Right atrium auricular region (tissue), 2 donors: Measurements from ENCODE around the gene EFR3B. TPM values are rescaled to one million over a fixed set of nuclear protein-coding genes. Genes with fewer than 3 reads are reported as not detected.
"Not testable (repeated sequence)": the region's sequence is repeated elsewhere in the genome, so short reads cannot be mapped to it uniquely, and the experiment has no call there.

Experiments
- DNase-seq: peaks from one replicate; pipeline ENCODE4 v3.0.0-alpha.2; 2019; ENCODE audit warnings: low spot score
- H3K27ac ChIP-seq, 2 donors: fragments of 200-600 bp; sonication (generic); 1 replicate in 1 of 2; 2 replicates in 1 of 2; pipeline ENCODE4 v1.5.1; 2016 to 2019
- H3K27me3 ChIP-seq, 2 donors: fragments of 200-600 bp; sonication (generic); one replicate each; pipeline versions ENCODE4 v1.5.1 to v1.6.0; 2017 to 2019
- H3K36me3 ChIP-seq: fragments of 200-600 bp; sonication (generic); one replicate; pipeline ENCODE4 v1.5.1; 2016
- H3K4me1 ChIP-seq, 2 donors: fragments of 200-600 bp; sonication (generic); one replicate each; pipeline versions ENCODE4 v1.5.1 to v1.6.0; 2017 to 2019
- H3K4me3 ChIP-seq, 2 donors: fragments of 200-600 bp; sonication (generic); 1 replicate in 1 of 2; 2 replicates in 1 of 2; pipeline ENCODE4 v1.5.1; 2017 to 2019; ENCODE audit warnings: mild to moderate bottlenecking in 1 of 2, moderate library complexity in 1 of 2
- H3K9me3 ChIP-seq, 2 donors: fragments of 200-600 bp; sonication (generic); one replicate each; pipeline ENCODE4 v1.5.1; 2019
- total RNA-seq, 2 donors: library from RNA; depleted of rRNA; stranded (reverse); fragments of >200 nt; gene quantifications; one replicate each; pipeline ENCODE4 v1.1.0, GENCODE V29; 2016
- TF ChIP-seq, protein P1 (sequence below), 2 donors: fragments of 200-600 bp; sonication (generic); IDR thresholded peaks; one replicate each; pipeline ENCODE4 v1.5.1; 2019; ENCODE audit warnings: antibody characterized with exemption in 2 of 2

The EFR3B gene
- total RNA-seq, 2 donors from 2014 or later: 2.6 to 10.8 TPM

DNA sequence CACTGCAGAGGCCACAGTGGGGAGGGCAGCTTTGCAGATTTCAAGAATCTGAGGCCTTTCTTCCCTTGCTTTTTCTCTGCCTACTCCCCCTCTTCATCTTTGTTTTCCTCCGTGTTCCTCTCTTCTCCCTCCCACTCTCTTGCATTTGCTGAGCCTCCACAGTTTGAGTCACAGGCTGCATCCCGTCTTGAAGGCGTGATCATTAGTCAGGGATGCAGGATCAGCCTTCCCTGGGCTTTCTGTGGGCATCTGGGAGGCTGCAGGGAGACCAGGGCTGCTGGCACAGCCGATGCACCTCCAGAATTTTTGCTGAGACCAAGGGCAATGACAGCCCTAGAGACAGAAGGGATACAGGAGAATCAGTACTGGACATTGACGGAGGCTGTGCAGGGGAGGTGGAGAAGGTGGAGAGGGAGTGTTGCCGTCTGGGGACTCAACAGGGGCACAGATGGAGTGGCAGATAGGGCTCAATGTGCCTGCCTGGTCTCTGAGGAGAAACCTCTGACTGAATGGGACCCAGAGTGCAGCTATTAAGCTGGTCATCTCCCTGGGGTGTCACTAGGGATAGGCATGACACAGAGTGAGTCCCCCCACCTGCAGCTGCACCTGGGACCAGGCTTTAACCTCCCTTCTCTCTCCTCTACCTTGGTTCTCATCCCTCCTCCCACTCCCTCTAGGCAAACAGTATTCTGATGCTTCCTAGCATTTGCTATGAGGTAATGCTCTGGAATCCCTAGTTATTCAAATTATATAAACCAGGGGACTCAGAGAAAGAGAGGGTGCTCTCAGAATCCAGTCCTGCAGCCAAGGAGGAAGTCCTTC, 41.2 kb upstream of the EFR3B start:
- no peaks in the 10 kb centered on the region for H3K9me3 ChIP-seq
- no peak for DNase-seq
- H3K36me3 ChIP-seq: no peaks in the 10 kb centered on the region
- H3K4me1 ChIP-seq: peaks cover 0 to 5% of the 10 kb centered on the region in 2 donors
- TF ChIP-seq, protein P1, sequence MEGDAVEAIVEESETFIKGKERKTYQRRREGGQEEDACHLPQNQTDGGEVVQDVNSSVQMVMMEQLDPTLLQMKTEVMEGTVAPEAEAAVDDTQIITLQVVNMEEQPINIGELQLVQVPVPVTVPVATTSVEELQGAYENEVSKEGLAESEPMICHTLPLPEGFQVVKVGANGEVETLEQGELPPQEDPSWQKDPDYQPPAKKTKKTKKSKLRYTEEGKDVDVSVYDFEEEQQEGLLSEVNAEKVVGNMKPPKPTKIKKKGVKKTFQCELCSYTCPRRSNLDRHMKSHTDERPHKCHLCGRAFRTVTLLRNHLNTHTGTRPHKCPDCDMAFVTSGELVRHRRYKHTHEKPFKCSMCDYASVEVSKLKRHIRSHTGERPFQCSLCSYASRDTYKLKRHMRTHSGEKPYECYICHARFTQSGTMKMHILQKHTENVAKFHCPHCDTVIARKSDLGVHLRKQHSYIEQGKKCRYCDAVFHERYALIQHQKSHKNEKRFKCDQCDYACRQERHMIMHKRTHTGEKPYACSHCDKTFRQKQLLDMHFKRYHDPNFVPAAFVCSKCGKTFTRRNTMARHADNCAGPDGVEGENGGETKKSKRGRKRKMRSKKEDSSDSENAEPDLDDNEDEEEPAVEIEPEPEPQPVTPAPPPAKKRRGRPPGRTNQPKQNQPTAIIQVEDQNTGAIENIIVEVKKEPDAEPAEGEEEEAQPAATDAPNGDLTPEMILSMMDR (IDR thresholded peaks at IDR 0.05): no peak
- H3K4me3 ChIP-seq: no peak overlapping the region
- no peak overlapping the region for H3K27ac ChIP-seq
- H3K27me3 ChIP-seq: no peaks in the 10 kb centered on the region

DNA sequence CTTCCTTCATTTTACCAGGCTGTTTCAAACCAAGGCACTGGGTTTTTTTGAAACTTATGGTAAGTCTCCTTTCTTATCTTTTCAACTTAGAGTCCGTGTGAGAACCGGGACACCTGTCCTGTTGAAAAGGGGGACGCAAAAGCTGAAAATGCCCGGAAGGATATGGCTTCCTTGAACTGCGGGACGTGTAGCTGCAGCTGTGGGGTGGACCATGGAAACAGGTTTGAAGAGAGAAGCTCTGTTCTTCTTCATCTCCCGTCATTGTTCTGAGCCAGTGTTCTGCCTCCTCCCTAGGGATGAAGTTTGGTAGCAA, 40.6 kb upstream of the EFR3B start:
- TF ChIP-seq, protein P1 (IDR thresholded peaks at IDR 0.05): no peak
- Histone ChIP-seq H3K36me3 (no peaks in the 10 kb centered on the region), H3K4me3 (no peak overlapping the region), H3K4me1 (peaks cover 0 to 5% of the 10 kb centered on the region in 2 donors), H3K27me3 (no peaks in the 10 kb centered on the region), H3K27ac (no peak overlapping the region), H3K9me3 (no peaks in the 10 kb centered on the region)
- DNase-seq: no peak

DNA sequence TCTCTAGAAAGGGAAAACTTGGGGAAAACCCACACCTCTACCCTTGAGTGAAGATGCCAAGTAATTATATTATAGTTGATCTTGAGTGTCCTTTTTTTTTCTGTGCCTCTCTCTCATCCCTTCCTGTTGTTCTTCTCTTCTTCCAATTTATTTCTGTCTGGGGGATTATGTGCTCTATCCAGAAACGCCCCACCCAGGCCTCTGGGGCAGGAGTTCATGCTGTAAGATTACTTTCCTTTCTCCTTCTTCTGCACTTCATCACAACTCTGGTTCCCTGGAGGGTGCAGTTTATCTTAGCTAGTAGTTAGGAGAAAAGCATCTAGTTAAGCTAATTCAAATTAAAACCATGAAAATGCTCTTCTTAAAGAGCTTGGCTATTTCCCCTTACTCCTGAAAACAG, 39.8 kb upstream of the EFR3B start:
- TF ChIP-seq, protein P1 (IDR thresholded peaks at IDR 0.05): no peak

DNA sequence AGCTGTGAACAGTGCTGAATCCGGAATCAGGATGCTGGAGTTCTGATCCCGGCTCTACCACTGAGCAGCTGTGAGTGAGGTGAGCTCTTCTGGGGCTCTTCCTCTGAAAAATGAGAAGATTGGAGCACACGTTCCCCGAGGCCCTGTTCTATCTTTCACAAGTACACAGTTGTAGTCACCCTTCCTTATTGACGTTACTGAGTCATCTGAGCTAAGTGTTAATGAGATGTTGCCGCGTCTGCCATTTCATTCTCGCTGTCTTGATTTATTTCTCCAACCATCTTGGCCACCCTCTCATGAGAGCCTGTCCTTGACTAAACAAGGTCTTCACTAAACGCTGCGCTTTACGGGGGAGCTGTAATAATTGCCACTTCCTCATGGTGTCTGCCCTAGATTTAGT, 31.9 kb upstream of the EFR3B start:
- DNase-seq: no peak
- Histone ChIP-seq H3K9me3 (no peaks in the 10 kb centered on the region), H3K4me1 (no peaks in the 10 kb centered on the region), H3K27me3 (no peaks in the 10 kb centered on the region), H3K4me3 (no peak overlapping the region), H3K36me3 (no peaks in the 10 kb centered on the region), H3K27ac (no peak overlapping the region)
- TF ChIP-seq, protein P1 (IDR thresholded peaks at IDR 0.05): no peak

More for the DNA sequence above, 39.8 kb upstream of the EFR3B start:
- H3K4me1 ChIP-seq: peaks cover 0 to 5% of the 10 kb centered on the region in 2 donors
- no peaks in the 10 kb centered on the region for H3K9me3 ChIP-seq
- no peak for DNase-seq
- no peak overlapping the region for H3K4me3 ChIP-seq
- H3K27me3 ChIP-seq: no peaks in the 10 kb centered on the region
- H3K27ac ChIP-seq: no peak overlapping the region
- H3K36me3 ChIP-seq: no peaks in the 10 kb centered on the region

DNA sequence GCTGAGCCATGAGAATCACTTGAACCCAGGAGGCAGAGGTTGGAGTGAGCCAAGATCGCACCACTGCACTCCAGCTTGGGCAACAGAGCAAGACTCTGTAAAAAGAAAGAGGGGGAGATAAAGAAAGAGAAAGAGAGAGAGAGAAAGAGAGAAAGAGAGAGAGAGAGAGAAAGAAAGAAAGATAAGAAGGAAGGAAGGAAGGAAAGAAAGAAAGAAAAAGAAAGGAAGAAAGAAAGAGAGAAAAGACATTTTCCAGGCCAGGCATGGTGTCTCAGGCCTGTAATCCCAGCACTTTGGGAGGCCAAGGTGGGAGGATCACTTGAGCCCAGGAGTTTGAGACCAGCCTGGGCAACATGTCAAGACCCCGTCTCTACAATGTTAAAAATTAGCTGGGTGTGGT, 30.5 kb upstream of the EFR3B start:
- H3K36me3 ChIP-seq, H3K4me3 ChIP-seq, H3K4me1 ChIP-seq, H3K27ac ChIP-seq, DNase-seq, H3K27me3 ChIP-seq, H3K9me3 ChIP-seq: not testable (repeated sequence)

DNA sequence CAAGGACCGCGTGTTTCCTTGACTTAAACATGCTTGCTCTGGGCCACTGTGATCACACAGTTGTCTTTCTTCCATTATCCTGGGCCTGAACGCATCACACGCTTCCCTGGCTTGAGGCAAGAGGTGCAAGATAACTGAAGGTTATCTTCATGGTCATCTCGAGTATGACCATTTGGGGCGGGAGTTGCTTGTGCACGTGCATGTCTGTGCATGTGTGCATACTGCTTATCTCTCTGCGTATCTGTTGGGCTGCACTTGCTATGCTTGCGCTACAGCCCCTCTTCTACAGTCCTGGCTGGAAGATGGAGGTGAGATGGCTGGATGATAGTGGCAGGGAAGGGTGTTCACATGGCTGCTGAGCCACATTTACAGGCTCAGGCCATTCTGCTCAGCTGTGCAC, 27.2 kb upstream of the EFR3B start:
- Histone ChIP-seq H3K27ac (no peak overlapping the region), H3K27me3 (no peaks in the 10 kb centered on the region), H3K4me1 (no peaks in the 10 kb centered on the region), H3K4me3 (no peak overlapping the region), H3K9me3 (no peaks in the 10 kb centered on the region), H3K36me3 (no peaks in the 10 kb centered on the region)
- no peak for DNase-seq
- TF ChIP-seq, protein P1 (IDR thresholded peaks at IDR 0.05): no peak
